Measurements from ENCODE around the gene MOGAT2. TPM values are rescaled to one million over a fixed set of nuclear protein-coding genes. Genes with fewer than 3 reads are reported as not detected.

Gene MOGAT2
- total and polyA plus RNA-seq, 2 of the 4 experiments (the other 2 are of a cell fraction) = not detected

GRCh38 chr11:75728992-75729391 is 11.4 kb downstream of the MOGAT2 start:
- in situ Hi-C loops (cut with MboI; ENCODE audit: low sequenced_read_pairs) = no loop called here
- BruUV-seq (replicated peaks) = no TSS peak
- CTCF ChIA-PET = no interaction called here
- Histone ChIP-seq H3K14ac (replicated peaks; ENCODE audit: low read depth, low read length) (no peak overlapping the region), H3K9ac (ENCODE audit: low read depth, low read length) (no peak overlapping the region), H3K27me3 (ENCODE audit: control insufficient read depth, insufficient read depth, low read length) (peaks cover 51% of the 10 kb centered on the region), H2BK15ac (ENCODE audit: low read depth, low read length) (no peak overlapping the region), H2AK9ac (replicated peaks; ENCODE audit: low read depth, low read length, poor library complexity) (no peak overlapping the region), H3K18ac (ENCODE audit: low read depth, low read length) (no peak overlapping the region), H3K79me1 (ENCODE audit: low read depth in 1 of 2, low read length in 2 of 2) (no peaks in the 10 kb centered on the region), H3K4ac (ENCODE audit: low read depth, low read length) (no peak overlapping the region), H3K23ac (ENCODE audit: low read depth, low read length) (no peak overlapping the region), H4K8ac (ENCODE audit: low read depth in 2 of 2, low read length in 2 of 2) (no peak overlapping the region), H3K9me3 (ENCODE audit: control insufficient read depth, insufficient read depth, low read length) (peaks cover 2% of the 10 kb centered on the region; the same call in 1 of the 2 replicates), H2BK120ac (ENCODE audit: low read depth, low read length) (no peak overlapping the region), H2AFZ (replicated peaks; ENCODE audit: low read length, poor library complexity) (no peak overlapping the region), H4K5ac (ENCODE audit: low read depth, low read length) (no peak overlapping the region), H2AK5ac (ENCODE audit: low read depth, low read length) (no peak overlapping the region), H3K36me3 (ENCODE audit: control insufficient read depth, insufficient read depth, low read length) (no peaks in the 10 kb centered on the region), H4K91ac (ENCODE audit: insufficient read depth, low read depth, low read length) (no peak overlapping the region), H3K56ac (ENCODE audit: extremely low read depth, insufficient read depth, low read length) (no peak overlapping the region), H3K4me1 (ENCODE audit: control insufficient read depth, insufficient read depth, low read length) (no peaks in the 10 kb centered on the region), H3K9me1 (ENCODE audit: insufficient read depth, low read length) (no peaks in the 10 kb centered on the region), H3K27ac (ENCODE audit: insufficient read depth, low read length) (no peak overlapping the region), H2BK20ac (ENCODE audit: low read depth, low read length) (no peak overlapping the region), H4K20me1 (ENCODE audit: insufficient read depth, low read length) (no peaks in the 10 kb centered on the region), H3K4me2 (ENCODE audit: low read depth, low read length) (no peak overlapping the region), H2BK5ac (ENCODE audit: low read depth, low read length, poor library complexity, severe bottlenecking) (no peak overlapping the region), H3K4me3 (ENCODE audit: insufficient read depth, low read depth, low read length) (no peak overlapping the region)
- DNase-seq (no peak), ATAC-seq (ENCODE audit: low read depth) (no peak)
- intact Hi-C loops (cut with micrococcal nuclease) = no loop called here
- dilution Hi-C loops (cut with HindIII; ENCODE audit: low sequenced_read_pairs, unreplicated experiment) = no loop called here
- WGBS, 2 experiments (ENCODE audit: extremely low coverage in 2 of 2, insufficient read length in 1 of 2) = no CpG with 5 or more reads among the region's 2 CpGs
- POLR2A ChIA-PET (ENCODE audit: unreplicated experiment) = no interaction called here
- TF ChIP-seq MAFK (IDR thresholded peaks at IDR 0.05; ENCODE audit: low read depth, low read length) = no peak
- TF ChIP-seq USF2 (IDR thresholded peaks at IDR 0.05; ENCODE audit: low read depth, low read length) = no peak
- no peak for TF ChIP-seq MXI1 (IDR thresholded peaks at IDR 0.05; ENCODE audit: borderline replicate concordance, low read depth, low read length)
- TF ChIP-seq BHLHE40 (IDR thresholded peaks at IDR 0.05; ENCODE audit: low read depth, low read length) = no peak
- no peak for TF ChIP-seq RFX5 (IDR thresholded peaks at IDR 0.05; ENCODE audit: low read depth, low read length)
- no peak for TF ChIP-seq POLR2A (IDR thresholded peaks at IDR 0.05; ENCODE audit: low read depth, low read length)
- TF ChIP-seq MAZ (IDR thresholded peaks at IDR 0.05; ENCODE audit: borderline replicate concordance, low read depth, low read length) = no peak
- TF ChIP-seq CHD1 (IDR thresholded peaks at IDR 0.05; ENCODE audit: low read depth, low read length) = no peak
- TF ChIP-seq CTCF (conservative IDR thresholded peaks at IDR 0.05; ENCODE audit: low read depth, low read length) = no peak
